SU-DHL-6 (cell line): ENCODE data around the gene RNF6.

Source experiments
- CTCF ChIP-seq: fragments of 200-600 bp; sonication (generic); IDR thresholded peaks from one replicate; pipeline ENCODE4 v1.5.1; 2017; ENCODE audit warnings: antibody characterized with exemption, mild to moderate bottlenecking, low read length, moderate library complexity; ENCODE audit not compliant: insufficient read depth, poor library complexity, severe bottlenecking
- EZH2phosphoT487 ChIP-seq: fragments of 200-600 bp; sonication (generic), shearing (Covaris generic); conservative IDR thresholded peaks from 2 replicates; pipeline ENCODE4 v1.6.1; 2018; ENCODE audit warnings: mild to moderate bottlenecking, antibody characterized with exemption, low read length, moderate library complexity, mixed read lengths

GRCh38 chr13:26219726-26220125 lies 2.4 kb downstream of the RNF6 start:
- TF ChIP-seq CTCF (no peak), EZH2phosphoT487 (no peak)
